ENCODE data around the gene SERHL2.
"Not testable (repeated sequence)": the region's sequence is repeated elsewhere in the genome, so short reads cannot be mapped to it uniquely, and the experiment has no call there.

SERHL2 gene

GRCh38 chr22:42571068-42571467, 17.3 kb downstream of the SERHL2 start:
- not testable (repeated sequence) for DNase-seq (ENCODE audit: low read depth in 2 of 2, low spot score in 1 of 2)

GRCh38 chr22:42574046-42574445, 20.3 kb downstream of the SERHL2 start:
- DNase-seq (ENCODE audit: low read depth in 2 of 2, low spot score in 1 of 2), result not testable (repeated sequence)

- DNase-seq (ENCODE audit: low read depth in 2 of 2, low spot score in 1 of 2), result not testable (repeated sequence)
Observed at GRCh38 chr22:42574468-42574867, 20.7 kb downstream of the SERHL2 start.

GRCh38 chr22:42575996-42576574, 22.3 kb downstream of the SERHL2 start:
- DNase-seq (ENCODE audit: low read depth in 2 of 2, low spot score in 1 of 2), result not testable (repeated sequence)

GRCh38 chr22:42577141-42577540, 23.4 kb downstream of the SERHL2 start:
- not testable (repeated sequence) for DNase-seq (ENCODE audit: low read depth in 2 of 2, low spot score in 1 of 2)

GRCh38 chr22:42577623-42578240, 24.0 kb downstream of the SERHL2 start:
- no peak for DNase-seq (ENCODE audit: low read depth in 2 of 2, low spot score in 1 of 2)

- not testable (repeated sequence) for DNase-seq (ENCODE audit: low read depth in 2 of 2, low spot score in 1 of 2)
Observed at GRCh38 chr22:42580040-42580439, 26.3 kb downstream of the SERHL2 start.

- not testable (repeated sequence) for DNase-seq (ENCODE audit: low read depth in 2 of 2, low spot score in 1 of 2)
Observed at GRCh38 chr22:42581194-42581761, 27.5 kb downstream of the SERHL2 start.

- DNase-seq (ENCODE audit: low read depth in 2 of 2, low spot score in 1 of 2), result peak; percentile 67
Observed at GRCh38 chr22:42581762-42582716, 28.3 kb downstream of the SERHL2 start.

GRCh38 chr22:42582987-42583386, 29.2 kb downstream of the SERHL2 start:
- no peak for DNase-seq (ENCODE audit: low read depth in 2 of 2, low spot score in 1 of 2)

GRCh38 chr22:42584364-42584940, 30.7 kb downstream of the SERHL2 start:
- no peak for DNase-seq (ENCODE audit: low read depth in 2 of 2, low spot score in 1 of 2)

- DNase-seq (ENCODE audit: low read depth in 2 of 2, low spot score in 1 of 2), result no peak
Observed at GRCh38 chr22:42585096-42585495, 31.3 kb downstream of the SERHL2 start.

- DNase-seq (ENCODE audit: low read depth in 2 of 2, low spot score in 1 of 2), result no peak
Observed at GRCh38 chr22:42586381-42586780, 32.6 kb downstream of the SERHL2 start.

- DNase-seq (ENCODE audit: low read depth in 2 of 2, low spot score in 1 of 2), result no peak
Observed at GRCh38 chr22:42587588-42588175, 33.9 kb downstream of the SERHL2 start.

GRCh38 chr22:42591987-42592386, 38.2 kb downstream of the SERHL2 start:
- no peak for DNase-seq (ENCODE audit: low read depth in 2 of 2, low spot score in 1 of 2)

- no peak for DNase-seq (ENCODE audit: low read depth in 2 of 2, low spot score in 1 of 2)
Observed at GRCh38 chr22:42595434-42595833, 41.7 kb downstream of the SERHL2 start.

- no peak for DNase-seq (ENCODE audit: low read depth in 2 of 2, low spot score in 1 of 2)
Observed at GRCh38 chr22:42596336-42596735, 42.6 kb downstream of the SERHL2 start.

- no peak for DNase-seq (ENCODE audit: low read depth in 2 of 2, low spot score in 1 of 2)
Observed at GRCh38 chr22:42596863-42597530, 43.2 kb downstream of the SERHL2 start.

GRCh38 chr22:42601879-42602465, 48.2 kb downstream of the SERHL2 start:
- DNase-seq (ENCODE audit: low read depth in 2 of 2, low spot score in 1 of 2), result no peak

- no peak for DNase-seq (ENCODE audit: low read depth in 2 of 2, low spot score in 1 of 2)
Observed at GRCh38 chr22:42602470-42602869, 48.7 kb downstream of the SERHL2 start.
